HepG2 (cell line): ENCODE data around the gene RAD17. TPM values are rescaled to one million over a fixed set of nuclear protein-coding genes. Genes with fewer than 3 reads are reported as not detected.

Experiments
- ATF2 ChIP-seq: sonication (generic); formaldehyde crosslinking; IDR thresholded peaks from 2 replicates; pipeline ENCODE4 v1.4.0; 2020; ENCODE audit warnings: missing genetic modification reagents
- CHCHD3 ChIP-seq: sonication (generic); formaldehyde crosslinking; IDR thresholded peaks from 2 replicates; pipeline ENCODE4 v1.8.0; 2022; ENCODE audit warnings: mild to moderate bottlenecking, missing genetic modification reagents, moderate library complexity
- CREB3 ChIP-seq: sonication (generic); formaldehyde crosslinking; IDR thresholded peaks from 2 replicates; pipeline ENCODE4 v1.5.0; 2020; ENCODE audit warnings: missing genetic modification reagents
- GTF2F1 ChIP-seq: fragments of 150-350 bp; IDR thresholded peaks from 2 replicates; pipeline ENCODE4 v1.6.1; 2014; ENCODE audit warnings: low read length
- KAT7 ChIP-seq: IDR thresholded peaks from 2 replicates; pipeline ENCODE4 v1.6.1; 2018; ENCODE audit warnings: borderline replicate concordance, missing compliant biosample characterization
- KLF13 ChIP-seq: sonication (generic); formaldehyde crosslinking; IDR thresholded peaks from 2 replicates; pipeline ENCODE4 v1.4.0; 2020; ENCODE audit warnings: mild to moderate bottlenecking, missing genetic modification reagents
- PAXIP1 ChIP-seq: sonication (generic); formaldehyde crosslinking; conservative IDR thresholded peaks from 2 replicates; pipeline ENCODE4 v1.4.0; 2020; ENCODE audit warnings: mild to moderate bottlenecking, missing genetic modification reagents, moderate library complexity
- PHF8 ChIP-seq: sonication (generic); formaldehyde crosslinking; IDR thresholded peaks from 2 replicates; pipeline ENCODE4 v1.5.0; 2020; ENCODE audit warnings: missing genetic modification reagents
- ZNF556 ChIP-seq: sonication (generic); formaldehyde crosslinking; IDR thresholded peaks from 2 replicates; pipeline ENCODE4 v1.4.0; 2020; ENCODE audit warnings: mild to moderate bottlenecking, missing genetic modification reagents, borderline replicate concordance
- ZNF773 ChIP-seq: sonication (generic); formaldehyde crosslinking; IDR thresholded peaks from 2 replicates; pipeline ENCODE4 v1.4.0; 2020; ENCODE audit warnings: missing genetic modification reagents, borderline replicate concordance
- polyA plus RNA-seq, 8 experiments: library from polyadenylated mRNA; depleted of rRNA in 3 of 8; stranded (reverse) in 7 of 8; unstranded in 1 of 8; fragments of >200 nt; fragmentation: Illumina TruSeq in 4 of 8; extraction: Trizol in 4 of 8; gene quantifications; 2 replicates each; pipeline versions ENCODE4 v1.2.1 to v1.2.3, GENCODE V29; 2011 to 2016; ENCODE audit warnings: low read depth in 4 of 8, missing spikeins in 1 of 8, mixed read lengths in 1 of 8; ENCODE audit not compliant: insufficient read depth in 1 of 8
- total RNA-seq, 5 experiments: library from RNA; depleted of rRNA; stranded (reverse); fragments of >200 nt; fragmentation: Illumina TruSeq; extraction: Trizol; gene quantifications; 2 replicates each; pipeline ENCODE4 v1.2.3, GENCODE V29; 2016; ENCODE audit warnings: low read depth in 1 of 5

RAD17 gene
- total and polyA plus RNA-seq, 2 of the 13 experiments (the other 11 are each of a cell fraction or from before 2014, with no cell fraction given) = 24.0 to 25.9 TPM

- TF ChIP-seq ATF2 (CRISPR knock-in tag) (no peak), PHF8 (CRISPR knock-in tag) (no peak), GTF2F1 (no peak), ZNF773 (CRISPR knock-in tag) (no peak), CHCHD3 (CRISPR knock-in tag) (no peak), PAXIP1 (CRISPR knock-in tag) (0 out of 2 replicates have a peak, but pooled peaks have one; percentile 2), KLF13 (CRISPR knock-in tag) (no peak), ZNF556 (CRISPR knock-in tag) (no peak), KAT7 (CRISPR knock-in tag) (peak; percentile 44; the same call in 1 of the 2 replicates), CREB3 (CRISPR knock-in tag) (no peak)
Measured at GRCh38 chr5:69415584-69415958, 46.0 kb downstream of the RAD17 start (continued).
